T-helper 2 cell (primary cell): ENCODE data around the gene DTYMK.
"Not testable (repeated sequence)": the region's sequence is repeated elsewhere in the genome, so short reads cannot be mapped to it uniquely, and the experiment has no call there.

Source experiments
- DNase-seq, 5 experiments: peaks; one replicate each; pipeline versions ENCODE4 v3.0.0 to v3.0.0-alpha.2; 2012 to 2022

The DTYMK gene

DNA sequence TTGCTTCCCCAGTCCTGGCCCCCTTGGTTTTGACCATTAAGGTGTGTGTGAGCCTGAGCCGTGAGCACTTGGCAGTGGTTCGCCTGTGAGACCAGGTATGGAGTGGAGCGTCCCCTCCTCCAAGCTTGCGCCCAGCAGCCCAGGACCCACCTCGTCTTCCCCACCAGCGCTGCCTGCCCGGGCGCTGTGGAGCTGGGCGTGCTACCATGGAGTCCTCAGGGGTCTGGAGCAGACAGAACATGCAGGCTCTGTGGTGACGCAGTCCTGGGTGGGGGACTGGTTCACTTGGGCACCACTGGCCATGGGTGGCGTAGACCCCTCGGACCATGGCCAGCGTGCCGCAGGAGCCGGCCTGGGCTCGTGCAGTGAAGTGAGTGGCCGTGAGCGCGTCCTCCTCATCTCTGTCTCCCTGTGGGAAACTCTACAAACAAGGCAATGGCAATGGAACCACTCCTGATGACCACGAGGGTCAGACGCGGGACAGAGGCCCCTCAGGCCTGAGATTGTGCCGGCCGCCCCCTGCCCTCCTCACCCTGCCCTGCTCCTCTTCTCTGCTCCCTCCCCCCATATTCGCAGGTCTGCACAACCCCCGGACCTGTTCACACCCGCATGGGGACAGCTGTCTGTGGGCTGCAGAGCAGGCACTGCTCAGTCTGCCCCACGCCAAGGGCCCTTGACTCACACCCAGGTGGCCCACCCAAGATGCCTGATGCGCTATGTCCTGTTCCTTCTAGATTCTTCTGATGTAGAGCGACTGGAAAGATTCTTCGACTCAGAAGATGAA lies 15.0 kb downstream of the DTYMK start:
- no peak for DNase-seq

DNA sequence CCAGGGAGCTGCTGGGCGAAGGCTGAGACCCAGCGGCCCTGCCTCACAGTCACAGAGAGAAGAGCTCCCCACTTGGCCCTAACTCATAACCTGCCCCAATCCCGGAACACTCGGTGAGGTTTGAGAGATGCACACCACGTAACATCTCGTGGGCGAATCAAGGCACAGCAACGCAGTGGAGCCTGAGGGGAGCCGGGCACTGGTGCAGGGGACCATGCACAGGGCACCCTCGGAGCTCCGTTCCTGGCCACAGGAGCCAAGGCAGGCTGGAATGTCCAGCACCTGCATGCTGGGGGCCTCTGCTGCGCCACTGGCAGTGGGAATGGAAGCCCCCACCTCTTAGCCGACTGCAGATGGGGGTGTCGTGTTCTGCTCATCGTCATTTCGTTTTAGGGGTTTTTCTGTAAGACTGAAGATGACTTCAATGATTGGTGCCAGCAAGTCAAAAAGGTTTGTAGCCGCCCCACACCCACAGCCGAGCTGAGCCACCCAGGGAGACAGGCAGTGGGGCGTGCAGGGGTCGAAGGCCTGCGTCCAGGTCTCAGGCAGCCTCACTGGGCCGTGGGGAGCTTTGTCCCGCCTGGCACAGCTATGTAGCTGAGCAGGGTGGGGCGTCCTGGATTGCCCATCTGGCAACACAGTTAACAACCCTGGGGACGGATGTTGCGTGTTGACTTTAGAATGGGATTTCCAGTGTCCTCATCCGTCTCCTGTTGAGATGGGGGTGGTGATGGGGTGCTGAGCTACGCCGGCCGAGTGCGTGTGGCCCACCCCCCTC lies 16.1 kb downstream of the DTYMK start:
- DNase-seq: no peak

DNA sequence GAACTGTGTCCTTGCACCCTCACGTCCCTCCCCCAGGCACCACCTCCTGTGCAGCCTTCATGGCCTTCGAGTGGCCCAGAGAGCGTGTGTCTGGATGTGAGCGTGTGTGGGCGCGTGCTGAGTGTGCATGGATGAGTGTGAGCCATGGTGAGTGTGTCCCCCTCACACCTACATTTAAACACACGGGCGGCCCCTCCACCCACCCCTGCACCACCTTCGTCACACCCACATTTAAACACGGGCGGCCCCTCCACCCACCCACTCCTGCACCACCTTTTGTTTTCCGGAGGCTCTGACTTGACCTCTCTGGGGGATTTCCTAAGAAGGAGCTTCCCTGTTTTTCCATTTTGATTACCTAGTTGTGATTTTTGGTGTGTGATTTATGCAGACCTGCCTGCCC lies 17.8 kb downstream of the DTYMK start:
- DNase-seq: no peak

DNA sequence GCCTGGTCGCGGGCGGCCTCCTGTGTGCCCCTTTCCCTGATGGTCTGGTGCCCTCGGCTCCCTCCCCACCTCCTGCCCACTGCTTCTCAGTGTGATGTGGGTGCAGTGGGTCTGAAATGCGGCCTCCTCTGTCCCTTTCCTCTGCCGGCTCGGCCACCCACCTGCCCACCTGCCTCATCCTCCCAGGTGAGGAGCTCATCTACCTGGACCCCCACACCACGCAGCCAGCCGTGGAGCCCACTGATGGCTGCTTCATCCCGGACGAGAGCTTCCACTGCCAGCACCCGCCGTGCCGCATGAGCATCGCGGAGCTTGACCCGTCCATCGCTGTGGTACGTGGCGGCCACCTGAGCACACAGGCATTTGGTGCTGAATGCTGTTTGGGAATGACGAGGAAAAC lies 18.3 kb downstream of the DTYMK start:
- no peak for DNase-seq

DNA sequence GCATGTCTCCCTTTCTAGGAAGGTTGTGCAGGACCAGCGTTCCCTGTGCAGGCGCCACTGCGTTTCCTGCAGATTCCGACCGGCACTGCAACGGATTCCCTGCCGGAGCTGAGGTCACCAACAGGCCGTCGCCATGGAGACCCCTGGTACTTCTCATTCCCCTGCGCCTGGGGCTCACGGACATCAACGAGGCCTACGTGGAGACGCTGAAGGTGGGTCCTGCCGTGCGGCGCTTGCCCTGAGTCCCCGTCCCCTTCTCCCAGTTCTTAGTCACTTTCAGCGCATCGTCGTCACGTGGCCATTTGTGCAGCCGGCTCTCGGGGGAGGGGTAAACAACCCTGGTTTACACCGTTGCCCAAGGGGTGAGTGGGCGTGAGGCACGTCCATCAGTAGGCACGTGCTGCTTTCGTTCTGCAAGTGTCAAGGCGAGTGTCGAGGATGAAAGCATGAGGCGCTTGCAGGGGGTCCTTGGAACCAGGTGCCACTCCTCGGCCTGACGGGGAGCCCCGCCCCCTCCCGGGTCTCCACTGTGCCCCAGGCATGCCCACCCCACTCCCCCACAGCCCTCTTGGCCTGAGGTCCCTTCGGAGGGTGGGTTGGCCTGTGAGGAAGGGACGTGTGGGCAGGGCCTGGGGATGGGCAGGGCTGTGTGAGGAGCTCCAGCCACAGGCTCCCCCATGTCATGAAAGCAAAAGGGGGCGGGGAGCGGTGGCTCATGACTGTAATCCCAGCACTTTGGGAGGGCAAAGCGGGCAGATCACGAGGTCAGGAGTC lies 19.8 kb downstream of the DTYMK start:
- DNase-seq: no peak

DNA sequence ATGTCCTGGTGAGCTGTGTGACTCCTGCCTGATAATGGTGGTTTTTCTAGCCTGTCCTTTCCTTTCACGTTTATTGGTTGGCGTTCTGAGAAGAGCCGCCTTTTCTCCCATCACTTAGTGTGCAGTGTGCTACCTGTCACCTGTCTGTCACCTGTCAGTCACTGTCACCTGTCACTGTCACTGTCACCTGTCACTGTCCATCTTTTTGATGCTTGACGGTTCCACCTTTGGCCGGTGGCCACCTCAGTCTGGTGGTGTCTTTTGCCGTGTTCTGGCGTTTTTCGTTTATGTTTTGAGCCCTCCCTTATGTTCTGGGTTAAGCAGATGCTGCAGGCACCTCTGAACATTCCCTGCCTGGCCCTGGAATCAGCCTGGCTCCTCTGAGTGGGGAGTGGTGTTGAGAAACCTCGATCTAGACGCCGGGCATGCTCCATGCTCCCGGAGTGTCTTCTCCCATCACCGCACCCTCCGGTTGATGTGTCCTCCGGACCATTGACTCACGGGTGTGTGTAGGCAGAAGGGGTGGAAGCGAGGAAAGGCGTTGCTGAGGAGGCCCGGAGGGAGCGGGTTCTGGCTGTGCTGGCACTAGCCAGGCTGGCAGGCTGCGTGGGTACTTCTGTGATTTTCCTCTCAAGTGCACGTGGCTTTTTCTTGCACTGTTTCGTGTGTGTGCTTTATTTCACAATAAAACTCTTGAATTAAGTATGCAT lies 20.7 kb downstream of the DTYMK start:
- no peak for DNase-seq

DNA sequence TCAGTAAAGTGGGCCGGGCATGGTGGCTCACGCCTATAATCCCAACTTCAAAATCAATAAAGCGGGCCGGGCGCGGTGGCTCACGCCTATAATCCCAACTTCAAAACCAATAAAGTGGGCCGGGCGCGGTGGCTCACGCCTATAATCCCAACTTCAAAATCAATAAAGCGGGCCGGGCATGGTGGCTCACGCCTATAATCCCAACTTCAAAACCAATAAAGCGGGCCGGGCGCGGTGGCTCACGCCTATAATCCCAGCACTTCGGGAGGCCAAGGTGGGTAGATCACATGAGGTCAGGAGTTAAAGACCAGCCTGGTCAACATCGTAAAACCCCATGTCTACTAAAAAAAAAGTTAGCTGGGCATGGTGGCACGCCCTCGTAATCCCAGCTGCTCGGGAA lies 23.9 kb downstream of the DTYMK start:
- DNase-seq: not testable (repeated sequence)

DNA sequence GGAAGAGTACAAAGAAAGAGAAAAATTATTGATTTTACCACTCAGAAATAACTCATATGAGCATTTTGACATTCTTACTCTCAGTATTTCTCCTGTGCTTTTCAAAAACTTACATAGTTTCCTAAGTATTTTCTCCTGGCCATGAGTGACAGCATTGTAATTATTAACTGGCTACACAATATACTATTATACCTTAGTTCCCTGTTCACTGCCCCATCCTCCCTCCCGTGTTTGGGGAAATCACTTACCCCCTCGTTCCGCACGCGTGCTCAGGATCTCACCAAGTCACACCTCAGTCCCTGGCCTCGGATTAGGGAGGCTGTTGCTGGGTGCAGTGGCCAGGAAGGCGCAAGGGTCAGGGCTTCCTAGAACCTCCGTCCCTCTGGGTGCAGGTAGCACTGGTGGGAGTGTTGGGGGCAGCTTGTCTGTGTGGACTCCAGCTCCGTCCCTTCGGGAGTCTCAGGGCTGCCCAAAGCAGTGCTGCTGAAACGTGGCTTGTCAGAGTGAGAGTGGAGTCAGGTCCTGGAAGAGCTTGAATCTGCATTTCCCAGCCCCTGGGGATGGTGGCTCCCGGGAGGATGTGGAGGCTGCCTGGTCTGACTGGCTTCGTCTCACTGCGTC lies 25.9 kb downstream of the DTYMK start:
- DNase-seq: no peak

DNA sequence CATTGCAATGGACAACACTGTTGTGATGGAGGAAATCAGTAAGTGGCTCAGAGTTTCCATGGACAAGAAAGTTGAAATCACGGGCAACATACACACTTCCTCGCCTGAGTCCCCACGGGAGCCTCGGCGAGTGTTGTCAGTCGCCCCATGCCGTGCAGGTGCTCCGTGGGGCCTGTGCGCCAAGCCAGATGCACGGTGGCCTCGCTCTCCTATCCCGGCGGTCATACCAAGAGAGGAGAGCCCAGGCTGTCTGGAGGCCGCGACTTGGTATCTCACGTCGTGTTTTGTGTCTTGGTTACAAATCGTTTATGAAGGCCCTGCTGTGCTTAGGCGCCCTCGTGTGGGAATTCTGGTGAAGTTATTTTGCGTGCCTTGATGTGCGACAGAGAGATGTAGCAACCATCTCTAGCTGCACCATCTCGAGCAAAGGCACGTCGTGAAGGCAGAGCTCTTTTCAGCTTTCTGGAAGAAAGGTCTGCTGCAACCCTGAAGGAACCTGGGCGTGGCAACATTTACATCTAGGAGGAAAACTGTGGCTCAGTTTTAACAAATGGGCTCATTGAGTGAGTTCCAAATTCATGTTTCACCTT lies 27.4 kb downstream of the DTYMK start:
- DNase-seq: peak in 1 of 5 experiments; percentile 69

DNA sequence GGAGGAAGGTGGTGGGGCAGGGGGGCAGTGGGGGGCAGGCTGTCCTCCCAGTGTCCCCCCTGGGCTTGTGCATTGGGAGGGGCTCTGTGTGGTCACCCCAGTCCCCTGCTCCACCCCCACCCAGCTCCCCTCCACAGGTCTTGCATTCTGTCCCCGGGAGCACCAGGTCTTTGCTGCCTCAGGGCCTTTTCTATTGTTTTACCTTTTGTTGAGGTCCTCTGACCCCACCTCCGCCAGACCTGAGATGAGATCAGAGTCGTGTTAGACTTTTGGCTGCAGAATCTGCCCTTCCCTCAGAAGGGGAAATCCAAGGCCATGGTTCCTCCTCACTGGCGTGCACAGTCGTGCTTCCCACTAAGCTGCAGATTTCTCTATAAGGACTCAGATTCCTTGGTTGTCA lies 28.3 kb downstream of the DTYMK start:
- DNase-seq: no peak

DNA sequence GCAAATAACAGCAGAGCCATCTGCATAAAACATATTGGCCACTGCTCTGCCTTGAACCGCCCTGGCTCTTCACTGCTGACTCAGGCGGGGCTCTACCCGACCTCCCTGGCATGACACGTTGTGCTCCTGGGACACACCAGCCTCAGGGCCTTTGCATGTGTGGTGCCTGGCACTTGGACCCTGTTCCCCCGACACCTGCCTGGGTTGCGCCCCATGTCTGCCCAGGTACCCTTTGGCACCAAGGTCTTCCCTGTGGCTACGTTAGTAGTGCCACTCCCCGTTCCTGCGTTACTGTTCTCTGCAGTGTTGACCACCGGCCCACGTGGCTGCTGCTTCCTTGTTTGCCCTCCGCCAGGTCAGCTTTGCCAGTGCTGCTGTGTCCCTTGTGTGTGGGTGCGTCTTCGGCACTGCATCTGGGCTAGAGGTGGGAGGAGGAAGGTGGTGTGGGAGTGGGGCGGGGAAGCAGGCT lies 28.8 kb downstream of the DTYMK start:
- no peak for DNase-seq

DNA sequence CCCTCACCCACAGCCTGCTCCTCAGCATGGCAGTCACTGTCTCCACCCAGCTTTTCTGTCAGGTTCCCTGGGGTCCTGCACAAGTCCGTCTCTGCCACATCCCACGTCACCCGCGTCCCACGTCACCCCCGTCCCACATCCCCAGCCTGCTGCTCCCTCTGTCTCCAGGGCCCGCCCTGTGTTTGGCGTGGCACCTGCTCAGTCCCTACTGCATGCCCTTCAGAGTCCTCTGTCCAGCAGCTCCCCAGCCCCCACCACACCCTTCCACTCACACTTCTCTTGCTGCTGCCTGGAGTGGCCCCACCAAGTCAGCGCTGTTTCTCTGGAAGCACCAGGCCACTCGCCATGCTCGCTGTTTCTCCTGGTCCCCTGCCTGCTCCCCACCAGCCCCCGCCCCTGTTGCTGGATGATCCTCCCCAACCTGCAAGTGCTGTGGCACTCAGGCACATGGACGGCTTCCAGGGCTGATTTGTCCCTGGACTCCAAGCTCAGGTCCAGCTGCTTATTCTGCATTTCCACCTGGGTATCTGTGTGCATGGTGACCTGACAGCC lies 30.3 kb downstream of the DTYMK start:
- no peak for DNase-seq

DNA sequence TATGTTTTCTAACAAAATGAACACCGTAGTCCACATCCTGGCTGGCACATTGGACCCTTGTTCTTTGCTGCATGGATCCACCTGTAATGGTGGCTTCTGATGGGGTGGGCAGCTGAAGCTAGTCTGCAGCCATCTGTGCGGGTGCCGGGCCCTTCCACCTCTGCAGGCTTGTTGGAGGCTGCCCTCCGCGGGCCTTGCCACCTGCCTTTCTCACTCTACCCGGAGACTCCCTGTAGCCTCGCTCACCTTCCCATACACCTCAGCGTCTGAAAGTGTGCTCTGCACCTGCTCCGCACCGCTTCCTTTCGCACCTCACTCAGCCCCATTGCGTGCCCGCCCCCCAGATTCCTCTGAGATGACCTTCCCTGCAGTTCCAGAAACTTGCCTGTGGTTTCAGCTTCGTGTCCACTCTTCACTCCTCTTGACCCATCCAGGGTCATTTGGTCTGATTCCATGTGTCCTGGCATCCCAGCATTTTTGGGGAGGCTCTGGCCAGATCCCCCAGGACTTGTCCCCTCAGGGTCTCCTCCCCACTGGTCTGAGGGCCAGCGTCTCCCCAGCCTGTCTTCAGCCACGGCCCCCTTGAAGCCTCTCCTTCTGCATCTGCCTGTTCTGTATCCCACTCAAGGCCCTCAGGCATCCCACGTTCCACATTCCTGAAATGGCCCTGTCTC lies 31.0 kb downstream of the DTYMK start:
- DNase-seq: no peak

DNA sequence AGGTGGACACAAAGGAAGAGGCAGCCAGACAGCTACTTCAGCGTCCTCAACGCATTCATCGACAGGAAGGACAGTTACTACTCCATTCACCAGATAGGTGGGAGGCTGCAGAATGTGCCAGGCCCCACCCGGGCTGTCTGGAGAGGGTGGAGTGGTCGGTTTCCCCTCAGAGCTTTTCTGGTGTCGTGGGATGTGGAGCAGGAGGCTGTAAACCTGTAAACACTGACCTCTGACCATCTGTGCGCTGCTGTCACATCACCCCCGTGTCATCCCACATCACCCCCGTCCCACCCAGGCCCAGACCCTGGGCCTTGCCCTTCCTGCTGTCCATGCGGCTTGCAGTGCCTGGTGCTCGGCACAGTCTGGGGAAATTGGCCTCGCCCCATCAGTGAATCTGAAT lies 32.1 kb downstream of the DTYMK start:
- no peak for DNase-seq

DNA sequence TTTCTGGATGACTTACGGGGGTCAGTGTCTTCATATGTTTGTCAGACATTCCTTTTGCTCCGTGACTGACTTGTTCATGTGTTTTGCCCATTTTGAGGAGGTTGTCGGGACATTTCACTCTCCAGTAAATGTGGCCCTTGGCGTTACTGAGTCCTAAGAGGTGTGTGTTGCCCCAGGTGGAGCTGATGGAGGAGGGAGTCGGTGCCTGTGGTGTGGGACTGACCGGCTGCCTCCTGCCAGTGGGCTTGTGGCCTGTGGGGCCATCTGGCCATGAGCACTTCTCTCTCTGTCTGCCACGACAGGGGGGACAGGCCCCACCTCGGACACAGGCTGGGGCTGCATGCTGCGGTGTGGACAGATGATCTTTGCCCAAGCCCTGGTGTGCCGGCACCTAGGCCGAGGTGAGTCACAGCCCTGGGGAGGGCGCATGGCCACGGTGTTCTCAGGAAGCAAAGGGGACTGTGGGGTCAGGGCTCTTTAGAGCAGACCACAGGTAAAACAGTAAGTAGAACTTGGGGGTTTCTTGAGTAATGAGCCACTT lies 33.3 kb downstream of the DTYMK start:
- DNase-seq: no peak

DNA sequence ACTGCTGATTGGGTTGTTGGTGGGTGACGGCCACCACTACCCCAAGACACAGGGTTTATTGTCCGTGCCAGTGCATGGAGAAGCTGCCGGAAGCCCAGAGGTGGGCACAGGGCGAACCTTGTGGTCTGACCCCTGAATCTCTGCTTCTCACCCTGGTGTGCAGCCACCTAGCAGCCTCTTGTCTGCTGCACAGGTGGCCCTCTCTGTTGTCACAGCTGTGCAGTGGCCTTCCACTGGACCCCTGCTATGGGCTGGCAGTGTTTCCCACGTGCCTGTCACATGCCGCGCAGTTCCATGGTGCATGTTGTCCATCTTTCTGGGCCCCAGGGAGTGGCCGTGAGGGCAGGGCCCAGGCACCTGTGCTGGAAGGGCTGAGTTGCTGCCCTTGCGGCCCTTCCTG lies 33.9 kb downstream of the DTYMK start:
- DNase-seq: no peak

DNA sequence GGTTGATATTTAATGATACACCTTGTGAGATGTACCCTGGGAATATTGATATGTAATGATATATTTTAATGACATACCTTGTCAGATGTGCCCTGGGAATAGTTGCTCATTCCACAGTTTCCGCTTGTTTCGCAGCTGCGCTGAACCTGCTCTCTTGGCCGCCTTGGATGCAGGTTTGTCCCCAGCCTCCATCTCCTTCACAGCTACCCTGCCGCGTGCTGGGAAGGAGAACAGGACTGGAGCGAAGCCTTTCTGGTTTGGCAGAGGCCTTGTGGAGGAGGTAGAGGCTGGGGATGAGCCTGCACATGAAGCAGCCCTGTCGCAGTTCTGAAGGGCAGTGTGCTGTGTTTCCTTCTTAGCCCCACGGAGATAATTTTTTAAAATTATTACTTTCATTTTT lies 34.5 kb downstream of the DTYMK start:
- no peak for DNase-seq

DNA sequence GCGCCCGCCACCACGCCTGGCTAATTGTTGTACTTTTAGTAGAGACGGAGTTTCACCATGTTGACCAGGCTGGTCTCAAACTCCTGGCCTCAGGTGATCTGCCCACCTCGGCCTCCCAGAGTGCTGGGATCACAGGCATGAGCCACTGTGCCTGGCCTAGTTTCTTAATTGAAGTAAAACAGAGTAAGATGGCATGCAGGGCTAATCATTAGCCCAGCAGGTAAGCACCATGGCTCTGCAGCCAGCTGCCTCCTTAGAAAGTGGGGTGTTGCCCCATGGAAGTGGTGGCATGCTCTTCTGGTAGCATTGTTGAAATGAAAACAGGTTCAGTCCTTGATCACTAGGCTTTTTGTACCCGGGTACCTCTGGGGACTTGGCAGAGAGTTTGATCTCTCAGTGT lies 36.7 kb downstream of the DTYMK start:
- DNase-seq: no peak

DNA sequence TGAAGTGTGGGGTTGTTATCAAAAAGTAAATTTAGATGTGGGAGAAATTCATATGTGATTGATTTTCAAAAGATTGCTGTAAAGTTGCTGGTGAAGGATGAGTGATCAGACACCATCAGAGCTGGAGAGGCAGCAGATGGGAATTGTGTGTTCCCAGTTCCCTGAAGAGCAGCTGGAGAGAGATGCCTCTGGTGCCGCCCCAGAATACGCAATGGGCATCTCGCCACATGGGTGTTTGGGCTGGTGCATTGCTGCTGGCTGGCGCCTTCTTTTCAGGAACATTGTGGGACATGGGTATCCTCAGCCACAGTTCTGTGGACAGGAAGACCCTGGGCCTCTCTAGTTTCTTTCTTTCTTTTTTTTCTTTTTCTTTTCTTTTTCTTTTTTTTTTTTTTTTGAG lies 37.2 kb downstream of the DTYMK start:
- DNase-seq: no peak

DNA sequence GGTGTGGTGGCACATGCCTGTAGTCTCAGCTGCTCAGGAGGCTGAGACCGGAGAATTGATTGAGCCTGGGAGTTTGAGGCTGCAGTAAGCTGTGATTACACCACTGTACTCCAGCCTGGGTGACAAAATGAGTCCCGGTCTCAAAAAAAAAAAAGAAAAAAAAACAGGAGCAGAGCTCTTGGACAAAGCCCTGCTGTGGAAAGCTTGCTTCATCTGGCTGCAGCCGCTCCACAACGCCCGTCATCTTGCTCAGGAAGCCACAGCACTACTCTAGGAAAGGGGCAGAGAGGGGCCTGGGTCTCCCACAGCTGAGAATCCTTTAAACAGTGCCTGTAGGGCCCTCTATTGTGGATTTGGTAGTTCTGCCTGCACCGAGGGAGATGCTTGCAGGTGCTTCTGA lies 38.2 kb downstream of the DTYMK start:
- no peak for DNase-seq
